Ecto neural progenitor cell (in vitro differentiated cells): ENCODE measurements around the gene MS4A8.
"Not testable (repeated sequence)": the region's sequence is repeated elsewhere in the genome, so short reads cannot be mapped to it uniquely, and the experiment has no call there.

Experiments
- DNase-seq: peaks from one replicate; pipeline ENCODE4 v3.0.0-alpha.2; 2018; ENCODE audit warnings: low spot score

The MS4A8 gene

GRCh38 chr11:60725592-60725991 lies 26.2 kb downstream of the MS4A8 start:
- DNase-seq, result no peak

- DNase-seq, result no peak
Observed at GRCh38 chr11:60731586-60731985, 32.2 kb downstream of the MS4A8 start.

- DNase-seq, result no peak
Observed at GRCh38 chr11:60734279-60734678, 34.9 kb downstream of the MS4A8 start.

GRCh38 chr11:60739114-60739513 lies 39.7 kb downstream of the MS4A8 start:
- DNase-seq, result no peak

GRCh38 chr11:60740573-60740972 lies 41.2 kb downstream of the MS4A8 start:
- no peak for DNase-seq

GRCh38 chr11:60741421-60741820 lies 42.0 kb downstream of the MS4A8 start:
- DNase-seq, result no peak

GRCh38 chr11:60743058-60743457 lies 43.6 kb downstream of the MS4A8 start:
- DNase-seq, result no peak

GRCh38 chr11:60744114-60744513 lies 44.7 kb downstream of the MS4A8 start:
- DNase-seq, result no peak

GRCh38 chr11:60747359-60747873 lies 48.0 kb downstream of the MS4A8 start:
- no peak for DNase-seq

- DNase-seq, result no peak
Observed at GRCh38 chr11:60748225-60748624, 48.8 kb downstream of the MS4A8 start.

GRCh38 chr11:60748821-60749220 lies 49.4 kb downstream of the MS4A8 start:
- no peak for DNase-seq

GRCh38 chr11:60750911-60751310 lies 51.5 kb downstream of the MS4A8 start:
- DNase-seq, result no peak

- no peak for DNase-seq
Observed at GRCh38 chr11:60753309-60753708, 53.9 kb downstream of the MS4A8 start.

- no peak for DNase-seq
Observed at GRCh38 chr11:60754887-60755286, 55.5 kb downstream of the MS4A8 start.

- DNase-seq, result no peak
Observed at GRCh38 chr11:60756307-60757032, 57.1 kb downstream of the MS4A8 start, which contains the start of gene MS4A15. Gene MS4A15 (plus strand): TSS chr11:60756867. CDS start chr11:60763734, 6,867 bp downstream.

- DNase-seq, result no peak
Observed at GRCh38 chr11:60757231-60757800, 57.9 kb downstream of the MS4A8 start.

- DNase-seq, result not testable (repeated sequence)
Observed at GRCh38 chr11:60758671-60759070, 59.3 kb downstream of the MS4A8 start.

GRCh38 chr11:60759438-60760225 lies 60.2 kb downstream of the MS4A8 start:
- not testable (repeated sequence) for DNase-seq

- DNase-seq, result no peak
Observed at GRCh38 chr11:60761436-60762190, 62.2 kb downstream of the MS4A8 start.

- DNase-seq, result no peak
Observed at GRCh38 chr11:60762851-60763691, 63.7 kb downstream of the MS4A8 start.
